Measurements from ENCODE around the gene OSGIN1.
"Not testable (repeated sequence)": the region's sequence is repeated elsewhere in the genome, so short reads cannot be mapped to it uniquely, and the experiment has no call there.

The OSGIN1 gene

DNA sequence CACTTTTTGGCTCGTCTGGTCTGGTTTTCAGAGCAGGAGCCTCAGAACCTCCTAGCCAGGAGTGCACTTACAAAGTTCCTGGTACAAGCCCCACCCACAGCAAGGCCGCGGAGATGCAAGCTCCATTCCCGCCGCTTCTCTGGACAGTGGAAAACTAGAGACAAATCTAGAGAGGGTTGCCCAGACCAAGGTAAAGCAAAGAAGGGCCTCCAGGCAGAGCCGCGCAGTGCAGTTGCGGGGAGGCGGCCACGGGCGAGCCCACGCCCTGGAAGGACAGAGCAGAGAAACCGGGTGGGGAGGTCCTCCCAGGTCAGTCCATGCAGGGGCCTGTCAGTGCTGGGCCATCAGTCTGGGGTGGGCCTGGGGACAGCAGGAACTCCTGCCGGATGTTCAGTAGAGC, 11.0 kb upstream of the OSGIN1 start:
- no peak for DNase-seq

DNA sequence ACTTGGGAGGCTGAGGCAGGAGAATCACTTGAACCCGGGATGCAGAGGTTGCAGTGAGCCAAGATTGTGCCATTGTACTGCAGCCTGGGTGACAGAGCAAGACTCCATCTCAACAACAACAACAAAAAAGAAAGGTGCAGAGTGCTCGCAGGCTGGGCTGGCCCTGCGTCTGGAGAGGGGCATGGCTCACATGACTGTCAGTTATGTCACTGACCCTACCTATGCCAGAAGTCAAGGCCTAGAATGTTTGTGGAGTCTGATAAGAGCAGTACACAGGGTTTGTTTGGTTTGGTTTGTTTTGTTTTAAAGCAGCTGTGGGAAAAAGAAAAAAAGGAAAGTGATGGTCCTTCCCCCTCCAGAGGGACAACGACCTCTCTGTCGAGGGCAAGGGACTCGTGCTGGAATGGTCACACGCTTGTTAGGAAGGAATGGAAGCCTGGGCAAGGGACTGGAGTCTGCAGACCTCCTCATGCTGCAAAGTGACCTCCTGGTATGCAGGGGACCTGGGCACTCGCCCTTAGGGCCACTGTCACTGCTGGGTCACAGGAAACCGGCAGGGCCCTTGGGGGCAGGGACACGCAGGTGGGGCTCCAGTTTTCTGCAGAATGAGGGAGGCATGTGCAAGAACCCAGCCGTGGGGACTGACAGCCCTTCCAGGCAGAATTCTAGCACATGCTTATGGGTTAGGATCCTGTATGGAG, 10.1 kb upstream of the OSGIN1 start:
- DNase-seq: no peak

DNA sequence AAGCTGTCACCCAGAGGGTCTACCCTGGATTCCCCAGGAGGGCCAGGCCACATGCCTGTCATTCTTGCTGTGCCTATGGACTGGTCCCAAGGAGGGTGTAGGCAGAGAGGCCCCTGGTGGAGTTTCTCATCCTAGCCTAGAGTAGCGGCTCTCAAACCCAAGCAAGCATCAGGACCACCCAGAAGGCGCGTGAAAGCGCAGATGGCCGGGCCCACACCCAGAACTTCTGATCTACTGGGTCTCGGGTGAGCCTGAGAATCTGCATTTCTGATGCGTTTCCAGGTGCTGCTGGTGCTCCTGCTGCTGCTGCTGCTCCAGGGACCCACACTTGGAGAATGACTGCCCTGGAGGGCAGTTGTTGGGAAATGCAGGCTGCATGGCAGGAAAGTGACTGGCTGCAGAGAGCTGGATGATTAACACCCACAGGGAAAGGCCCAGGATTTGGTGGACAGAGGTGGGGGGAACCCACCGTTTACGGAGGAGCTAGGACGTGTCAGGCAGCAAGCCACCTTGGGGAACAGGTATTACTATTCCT, 9.5 kb upstream of the OSGIN1 start:
- DNase-seq: no peak

DNA sequence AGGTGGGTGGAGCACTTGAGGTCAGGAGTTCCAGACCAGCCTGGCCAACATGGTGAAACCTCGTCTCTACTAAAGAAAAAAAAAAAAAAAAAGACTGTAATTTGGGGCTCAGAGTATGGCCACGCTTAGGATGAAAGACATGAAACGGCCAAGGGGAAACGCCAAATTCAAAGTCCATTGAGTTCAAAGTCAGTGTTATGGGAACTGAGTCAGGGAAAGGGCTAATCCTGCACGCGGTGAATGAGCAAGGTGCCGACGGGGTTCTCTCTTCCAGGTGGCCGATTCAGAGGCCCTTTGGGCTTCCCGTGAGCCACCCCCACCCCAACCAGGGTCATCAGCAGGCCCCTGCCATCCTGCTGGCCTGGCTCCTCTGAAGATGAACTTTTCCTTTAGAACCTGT, 7.5 kb upstream of the OSGIN1 start:
- no peak for DNase-seq

DNA sequence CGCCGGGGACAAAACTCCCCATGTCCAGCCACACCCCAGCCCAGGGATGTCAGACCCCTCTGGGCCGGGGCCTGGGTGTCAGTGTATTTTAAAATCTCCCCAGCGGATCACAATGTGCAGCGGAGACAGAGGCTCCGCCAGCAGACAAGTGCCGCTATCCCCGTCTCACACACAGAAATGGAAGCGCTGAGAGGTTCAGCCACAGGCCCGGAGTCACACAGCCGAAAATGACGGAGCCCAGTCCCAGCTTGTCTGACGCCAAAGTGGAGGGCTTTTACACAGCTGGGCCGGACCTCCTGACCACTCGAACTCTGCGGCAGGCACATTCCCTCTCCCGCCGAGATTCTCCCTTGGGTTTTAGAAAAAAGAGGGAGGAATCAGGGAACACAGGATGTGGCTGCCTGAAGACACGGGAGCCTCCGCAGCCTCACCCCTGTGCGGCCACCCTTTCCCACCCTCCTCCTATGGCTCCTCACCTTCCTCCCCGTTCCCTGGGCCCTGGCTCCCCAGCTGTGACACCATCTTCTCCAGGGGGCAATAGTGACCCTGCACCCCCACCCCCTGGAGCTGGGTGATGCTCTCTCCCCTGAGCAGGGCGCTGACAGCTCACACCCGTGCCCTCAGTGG, 6.8 kb upstream of the OSGIN1 start:
- DNase-seq: no peak

DNA sequence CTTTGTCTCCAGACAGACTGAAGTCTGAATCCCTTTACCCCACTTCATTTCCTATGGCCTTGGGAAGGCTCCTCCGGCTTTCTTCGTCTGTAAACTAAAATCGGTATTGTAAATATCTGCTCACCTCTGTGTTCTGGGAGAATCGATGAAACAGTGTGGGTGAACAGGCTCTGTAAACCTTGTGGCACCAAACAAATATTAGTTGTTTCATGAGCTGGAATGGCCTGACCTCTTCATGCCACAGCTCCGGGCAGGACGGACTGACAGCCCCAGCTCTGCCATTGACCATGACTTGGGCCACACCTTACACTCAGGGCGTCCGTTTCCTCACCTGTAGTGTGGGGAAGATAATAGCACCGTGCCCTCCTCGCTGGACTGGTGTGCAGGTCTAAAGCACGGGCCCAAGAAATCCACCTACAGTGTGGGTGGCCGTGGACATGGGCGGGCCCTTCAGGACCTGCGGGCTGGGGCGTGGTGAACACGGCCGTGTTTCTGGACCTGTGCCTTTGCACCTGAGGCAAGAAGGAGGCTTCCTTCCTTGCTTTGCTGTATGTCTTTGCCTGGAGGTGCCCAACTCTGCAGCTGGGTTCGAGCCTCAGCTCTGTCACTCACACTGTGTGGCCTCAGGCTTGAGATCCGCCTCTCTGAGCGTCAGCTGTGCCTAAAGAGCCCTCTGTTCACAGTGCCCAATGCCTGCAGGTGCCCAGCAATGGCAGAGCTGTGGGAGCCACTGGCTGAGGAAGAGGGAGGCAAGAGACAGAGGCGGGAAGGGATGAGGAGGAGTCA, 6.1 kb upstream of the OSGIN1 start:
- DNase-seq: no peak

DNA sequence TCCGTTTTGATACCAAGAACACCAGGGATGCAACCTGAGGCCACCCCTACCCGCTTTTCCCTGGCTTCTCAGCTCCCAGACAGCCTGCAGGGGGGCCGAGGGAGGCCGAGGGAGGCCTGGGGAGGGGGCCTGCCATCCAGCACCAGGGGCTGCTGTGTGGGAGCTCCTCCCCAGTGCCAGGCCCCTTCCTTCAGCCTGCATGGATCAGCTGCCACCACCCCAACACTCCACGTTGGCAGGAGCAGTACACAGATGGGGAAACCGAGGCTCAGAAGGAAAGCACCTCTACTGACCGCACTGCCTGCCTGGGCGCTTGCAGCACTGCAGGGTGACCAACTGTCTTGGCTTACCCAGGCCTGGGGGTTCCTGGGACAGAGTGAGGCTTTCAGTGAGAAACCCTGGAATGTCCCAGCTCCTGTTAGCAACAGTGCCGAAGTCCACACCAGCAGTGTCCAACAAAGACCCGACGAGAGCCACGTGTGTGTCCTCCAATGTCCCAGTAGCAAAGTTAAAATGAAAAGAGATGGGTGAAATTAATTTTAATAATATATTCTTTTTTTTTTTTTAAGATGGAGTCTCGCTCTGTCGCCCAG, 5.3 kb upstream of the OSGIN1 start:
- no peak for DNase-seq

DNA sequence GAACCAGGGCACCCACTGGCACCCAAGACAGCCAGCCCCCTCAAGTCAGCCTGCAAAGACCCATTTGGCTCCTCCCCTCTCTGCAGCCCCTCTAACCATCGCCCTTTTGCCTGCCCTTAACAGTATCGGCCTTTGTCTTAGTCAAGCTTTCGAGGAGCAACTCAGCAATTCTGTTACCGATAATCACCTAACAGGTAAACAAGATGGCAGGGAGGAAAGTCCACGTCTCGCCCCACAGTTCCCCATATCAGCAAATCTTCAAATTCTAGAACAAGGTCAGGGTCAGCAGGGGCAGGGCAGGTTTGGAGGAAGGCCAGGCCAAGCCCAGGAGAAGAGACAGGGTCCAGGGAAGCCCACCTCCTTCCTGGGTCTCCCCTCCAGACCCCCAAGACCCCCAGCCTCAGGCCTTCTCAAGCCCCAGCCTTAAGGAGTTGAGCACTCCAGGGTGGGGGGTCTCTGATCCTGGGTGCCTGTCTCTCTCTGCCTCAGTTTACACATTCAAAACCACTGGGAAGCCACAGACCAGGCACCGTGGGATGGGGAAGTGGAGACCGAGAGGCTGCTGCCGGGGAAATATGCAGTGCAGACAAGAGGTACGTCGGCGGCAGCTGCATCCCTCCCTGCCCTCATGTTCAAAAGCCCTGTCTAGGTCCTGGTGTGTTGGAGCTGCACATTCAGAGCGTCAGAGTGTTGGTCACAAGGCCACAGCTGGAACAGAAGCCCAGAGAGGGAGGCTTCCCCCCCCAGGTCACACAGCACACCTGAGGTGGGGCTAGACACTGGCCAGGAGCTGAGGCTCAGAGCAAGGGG, 3.9 kb upstream of the OSGIN1 start:
- DNase-seq: no peak

DNA sequence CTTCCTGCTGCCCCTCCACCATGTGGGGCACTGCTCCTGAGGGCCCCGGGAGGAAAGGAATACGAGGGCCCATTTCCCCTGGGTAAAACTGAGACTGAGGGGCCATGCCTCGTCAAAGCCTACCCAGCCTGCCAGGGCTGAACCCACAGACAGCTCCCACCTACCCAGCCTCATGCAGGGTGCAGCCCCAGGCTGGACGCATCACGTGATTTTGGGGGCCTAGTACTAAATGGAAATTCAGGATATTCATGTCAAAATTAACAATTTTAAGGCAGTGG, 3.4 kb upstream of the OSGIN1 start:
- DNase-seq: no peak

DNA sequence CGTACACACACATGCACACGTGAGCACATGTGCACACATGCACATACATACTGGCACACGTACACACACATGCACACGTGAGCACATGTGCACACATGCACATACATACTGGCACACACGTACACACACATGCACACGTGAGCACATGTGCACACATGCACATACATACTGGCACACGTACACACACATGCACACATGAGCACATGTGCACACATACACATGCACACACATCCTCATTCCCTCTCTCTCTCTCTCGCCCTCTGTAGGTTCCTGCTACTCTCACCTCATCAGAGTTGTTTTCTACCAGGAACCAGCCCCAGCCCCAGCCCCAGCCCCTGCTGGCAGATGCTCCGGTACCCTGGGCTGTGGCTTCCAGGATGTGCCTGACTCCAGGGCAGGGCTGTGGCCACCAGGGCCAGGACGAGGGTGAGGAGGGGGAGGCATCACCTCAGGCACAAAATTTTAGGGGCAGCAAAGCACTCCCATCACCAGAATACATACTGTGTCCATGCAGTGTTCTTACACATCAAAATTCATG, 2.1 kb upstream of the OSGIN1 start:
- not testable (repeated sequence) for DNase-seq

DNA sequence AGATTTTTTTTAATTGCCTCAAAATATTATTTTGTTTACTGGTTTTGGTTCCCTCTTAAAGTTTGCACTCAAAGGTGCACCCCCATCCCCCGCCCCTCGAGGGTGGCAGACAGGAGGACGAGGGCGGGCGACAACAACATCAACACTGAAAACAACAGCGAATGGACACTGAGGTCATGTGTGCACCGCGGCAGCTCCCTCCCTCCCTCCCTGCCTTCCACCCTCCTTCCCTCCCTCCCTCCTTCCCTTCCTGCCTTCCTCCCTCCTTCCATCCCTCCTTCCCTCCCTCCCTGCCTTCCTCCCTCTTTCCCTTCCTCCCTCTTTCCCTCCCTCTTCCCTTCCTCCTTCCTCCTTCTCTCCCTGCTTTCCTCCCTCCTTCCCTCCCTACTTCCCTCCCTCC, 1.5 kb upstream of the OSGIN1 start:
- no peak for DNase-seq

DNA sequence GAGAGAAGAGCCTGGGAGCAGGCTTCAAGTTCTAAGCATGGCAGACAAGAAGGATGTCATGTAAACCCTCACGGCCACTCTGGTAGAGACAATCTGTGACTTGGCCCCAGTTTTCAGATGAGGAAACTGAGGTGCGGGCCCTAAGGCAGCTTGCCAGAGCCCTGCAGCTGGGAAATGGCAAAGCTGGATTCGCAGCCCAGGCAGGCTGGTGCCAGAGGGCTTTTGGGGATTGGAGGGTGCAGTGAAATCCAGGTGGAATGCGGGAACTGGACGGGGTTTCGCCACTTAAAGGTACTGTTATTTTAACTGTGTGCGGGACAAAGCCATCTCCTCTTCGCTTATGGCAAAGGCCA, 477 bp upstream of the OSGIN1 start:
- no peak for DNase-seq

DNA sequence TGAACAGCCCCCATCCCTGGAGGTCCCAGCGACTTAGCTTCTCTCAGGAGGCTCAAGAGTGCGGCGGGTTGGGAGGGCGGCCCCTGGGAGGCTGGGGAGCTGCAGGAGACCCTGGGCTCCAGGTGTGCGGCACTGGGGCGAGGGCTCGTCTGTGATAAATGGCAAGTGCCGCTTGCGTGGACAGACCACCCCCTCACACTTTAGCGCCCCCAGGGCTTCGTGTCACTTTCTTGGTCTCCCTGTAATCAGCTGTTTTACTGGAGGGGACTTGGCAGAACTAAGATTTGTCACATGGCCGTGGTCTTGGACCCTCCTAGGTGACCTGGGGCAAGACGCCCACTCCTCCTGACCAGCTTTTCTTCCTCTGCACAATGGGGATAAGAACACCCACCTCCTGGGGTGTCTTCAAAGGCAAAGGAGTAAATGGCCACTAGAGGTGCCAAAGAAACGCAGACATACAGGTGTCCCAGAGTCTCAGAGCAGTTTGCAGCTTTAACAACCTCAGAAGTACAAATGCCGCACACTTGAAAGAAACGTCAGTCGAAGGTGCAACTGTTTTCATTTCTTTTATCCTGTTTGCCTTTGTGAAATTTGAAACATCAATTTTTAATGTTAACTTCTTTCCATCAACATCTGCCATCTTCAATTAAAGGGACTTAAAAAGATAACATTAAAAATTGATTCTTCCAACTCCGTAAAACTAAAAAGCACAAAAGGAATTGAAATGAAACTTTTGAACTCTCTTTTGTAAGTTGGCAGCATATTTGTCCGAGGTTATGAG, 946 bp downstream of the OSGIN1 start:
- DNase-seq: no peak

DNA sequence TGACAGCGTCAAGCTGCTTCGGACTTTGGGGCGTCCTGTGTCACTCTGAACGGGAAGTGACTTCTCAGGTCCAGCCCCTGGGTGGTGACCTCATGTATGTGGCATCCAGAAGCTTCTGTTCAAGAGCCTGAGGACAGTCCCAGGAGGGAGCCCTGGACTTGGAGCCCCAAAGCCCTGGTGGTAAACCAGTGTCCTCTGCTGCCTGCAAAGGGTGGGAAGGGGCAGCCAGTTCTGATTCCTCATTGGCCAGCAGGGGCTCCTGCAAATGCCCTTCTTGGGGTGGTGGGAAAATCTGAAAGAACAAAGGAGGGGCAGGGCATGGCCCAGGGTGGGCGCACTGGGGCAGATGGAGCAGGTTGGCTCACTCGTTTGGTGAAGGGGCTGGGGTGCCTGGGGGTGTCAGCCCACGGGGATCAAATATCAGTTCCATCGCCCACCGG, 1.6 kb downstream of the OSGIN1 start:
- no peak for DNase-seq

DNA sequence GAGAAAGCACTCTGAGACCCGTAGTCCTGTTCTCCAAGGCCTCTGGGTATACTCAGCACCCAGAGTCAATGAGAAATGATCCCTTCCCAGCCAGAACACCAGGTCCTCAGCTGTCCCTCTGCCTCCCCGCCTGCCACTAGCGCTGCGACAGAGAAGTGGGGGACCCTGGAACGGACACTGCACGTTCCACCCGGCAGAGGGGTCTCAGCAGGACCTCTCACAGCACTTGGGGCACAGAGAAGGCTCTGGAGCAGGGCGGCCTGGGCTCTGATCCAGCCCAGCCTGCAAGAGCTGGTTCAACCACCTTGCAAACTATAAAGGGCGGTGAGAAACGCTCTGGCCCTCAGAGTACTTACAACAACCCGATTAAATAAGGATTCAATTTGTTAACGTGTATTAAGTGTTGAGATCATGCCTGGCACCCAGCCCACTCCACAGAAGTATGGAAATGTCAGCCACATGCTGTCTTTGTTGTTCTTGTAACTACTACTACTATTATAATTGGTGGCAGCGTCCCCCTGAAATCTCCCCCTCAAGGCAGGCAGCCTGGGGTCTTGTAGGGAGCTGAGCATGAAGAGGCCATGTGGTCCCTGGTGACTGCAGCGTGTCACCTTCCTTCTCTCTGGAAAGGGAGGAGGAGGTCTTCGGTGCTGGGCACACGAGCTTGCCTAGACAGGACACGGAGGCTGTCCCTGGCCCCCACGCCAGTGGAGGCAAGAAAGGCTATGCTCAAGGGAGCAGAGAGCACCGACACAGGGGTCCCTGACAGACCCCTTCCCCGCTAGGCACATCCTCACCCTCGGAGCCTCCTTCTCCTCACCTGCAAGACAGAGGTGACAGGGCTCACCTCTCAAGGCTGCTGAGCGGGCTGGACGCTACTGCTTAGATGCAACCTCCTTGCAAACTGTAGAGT, 2.4 kb downstream of the OSGIN1 start:
- DNase-seq: no peak

DNA sequence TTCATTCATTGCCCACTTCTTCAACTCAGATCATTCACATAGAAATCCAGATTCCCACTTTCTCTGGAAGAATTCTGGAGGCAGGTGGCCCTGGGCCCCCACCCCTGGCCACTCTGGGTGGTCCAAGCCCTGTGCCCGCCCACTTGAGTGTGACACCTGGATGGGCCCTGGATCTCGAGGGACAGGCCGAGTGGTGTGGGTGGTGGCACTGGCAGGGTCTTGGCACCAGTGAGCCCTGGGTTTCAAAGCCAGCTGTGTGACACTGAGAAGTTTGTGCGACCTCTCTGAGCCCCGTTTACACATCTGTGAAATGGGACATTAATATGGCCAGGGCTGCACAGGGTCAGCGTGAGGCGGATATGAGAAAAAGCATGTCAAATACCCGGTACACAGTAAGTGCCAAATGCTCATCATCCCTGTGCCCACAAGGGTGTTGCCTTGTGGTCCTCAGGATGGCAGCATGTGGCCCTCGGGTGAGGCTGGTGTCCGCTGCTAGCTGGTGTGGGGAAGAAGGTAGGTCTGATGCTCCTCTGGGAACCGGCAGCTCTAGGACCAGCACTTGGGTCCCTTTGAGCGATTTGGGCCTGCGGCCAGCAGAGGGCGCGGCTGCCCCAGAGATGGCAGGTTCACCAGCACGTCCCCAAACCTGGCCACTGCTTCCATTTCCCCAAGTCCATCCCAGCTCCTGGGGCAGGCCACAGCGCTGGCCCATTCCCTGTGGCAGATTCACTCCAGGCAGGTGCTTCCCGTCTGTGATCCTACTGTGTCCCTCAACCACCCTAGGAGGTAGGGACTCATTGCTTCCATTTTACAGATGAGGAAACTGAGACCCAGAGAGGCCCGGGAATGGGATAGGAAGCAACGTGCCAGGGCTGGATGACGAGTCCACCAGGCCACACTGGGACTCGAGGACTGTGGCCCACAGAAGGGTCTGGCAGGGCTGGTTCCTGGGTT, 3.6 kb downstream of the OSGIN1 start:
- no peak for DNase-seq

DNA sequence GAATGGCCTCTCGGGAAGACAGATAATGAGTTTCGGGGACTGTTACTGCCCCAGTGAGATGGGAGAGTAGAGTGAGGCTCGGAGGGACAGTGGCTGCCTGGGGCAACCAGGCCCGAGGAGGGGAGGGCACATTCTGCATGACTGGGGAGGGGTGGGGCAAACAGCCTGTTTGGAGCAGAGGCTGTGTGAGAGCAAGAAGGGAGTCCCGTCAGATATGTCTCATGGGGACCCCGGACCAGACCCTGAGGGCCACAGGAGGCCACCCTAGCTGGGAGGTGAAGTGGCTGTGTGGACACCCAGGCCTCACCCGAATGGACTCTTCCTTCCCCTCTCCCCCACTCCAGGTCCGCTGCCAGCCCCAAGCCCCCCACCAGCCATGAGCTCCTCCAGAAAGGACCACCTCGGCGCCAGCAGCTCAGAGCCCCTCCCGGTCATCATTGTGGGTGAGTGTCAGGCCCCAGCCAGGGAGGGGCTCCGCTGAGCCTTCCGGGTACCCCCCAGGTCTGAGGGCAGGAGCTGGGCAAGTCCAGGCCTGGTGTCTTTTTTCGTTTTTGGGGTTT, 4.3 kb downstream of the OSGIN1 start:
- no peak for DNase-seq

DNA sequence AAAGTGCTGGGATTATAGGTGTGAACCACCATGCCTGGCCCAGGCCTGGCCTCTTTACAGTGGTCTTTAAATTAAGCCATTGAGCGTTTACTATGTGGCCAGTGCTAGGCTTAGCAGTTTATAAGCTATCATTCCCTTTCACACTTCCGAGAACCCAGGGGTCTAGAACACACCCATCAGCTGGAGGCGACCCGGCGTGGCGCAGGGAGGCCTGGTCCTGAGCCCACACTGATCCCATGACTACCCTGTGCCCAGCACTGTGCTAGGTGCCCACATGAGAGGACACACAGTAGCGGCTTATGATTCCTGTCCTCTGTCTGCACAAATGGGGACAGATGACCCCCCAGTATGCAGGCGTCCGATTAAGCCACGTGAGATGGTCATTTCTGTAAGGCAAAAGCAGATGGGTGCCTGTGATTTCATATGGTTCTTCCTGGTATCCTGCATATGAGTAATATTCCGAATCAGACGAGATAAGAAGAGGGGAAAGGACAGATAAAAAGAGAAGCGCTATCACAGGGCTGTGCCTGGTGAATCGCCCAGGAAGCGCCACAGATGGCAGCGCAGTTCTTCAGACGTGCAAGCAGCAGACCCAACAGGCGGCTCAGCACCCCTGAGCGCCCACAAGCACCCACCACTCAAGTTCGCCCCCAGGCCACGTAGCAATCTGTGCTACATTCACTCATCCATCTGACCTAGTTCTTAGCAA, 5.3 kb downstream of the OSGIN1 start:
- no peak for DNase-seq
